ENCODE data around the gene SPNS3.

The SPNS3 gene

GRCh38 chr17:4472286-4472685 lies 38.5 kb downstream of the SPNS3 start:
- no peak for DNase-seq

GRCh38 chr17:4474093-4474492 lies 40.4 kb downstream of the SPNS3 start:
- DNase-seq, result no peak

- DNase-seq, result no peak
Observed at GRCh38 chr17:4475001-4475400, 41.3 kb downstream of the SPNS3 start.

GRCh38 chr17:4475463-4475862 lies 41.7 kb downstream of the SPNS3 start:
- no peak for DNase-seq

GRCh38 chr17:4476017-4476416 lies 42.3 kb downstream of the SPNS3 start:
- DNase-seq, result no peak

GRCh38 chr17:4476511-4477070 lies 42.9 kb downstream of the SPNS3 start:
- DNase-seq, result no peak

- peak; percentile 36 to 46 (median 45) for DNase-seq
Observed at GRCh38 chr17:4477255-4477791, 43.6 kb downstream of the SPNS3 start.

GRCh38 chr17:4478318-4478830 lies 44.6 kb downstream of the SPNS3 start:
- DNase-seq, result no peak

- no peak for DNase-seq
Observed at GRCh38 chr17:4479340-4479981, 45.7 kb downstream of the SPNS3 start.

GRCh38 chr17:4479982-4480751 lies 46.4 kb downstream of the SPNS3 start:
- no peak for DNase-seq

- peak; percentile 29 to 47 (median 29) for DNase-seq
Observed at GRCh38 chr17:4480929-4481898, 47.5 kb downstream of the SPNS3 start.

GRCh38 chr17:4482338-4483011 lies 48.7 kb downstream of the SPNS3 start:
- DNase-seq, result no peak

- no peak for DNase-seq
Observed at GRCh38 chr17:4483012-4483840, 49.5 kb downstream of the SPNS3 start.

- no peak for DNase-seq
Observed at GRCh38 chr17:4485676-4486646, 52.2 kb downstream of the SPNS3 start.

- DNase-seq, result no peak
Observed at GRCh38 chr17:4487296-4487695, 53.6 kb downstream of the SPNS3 start.

- no peak for DNase-seq
Observed at GRCh38 chr17:4487820-4488716, 54.3 kb downstream of the SPNS3 start.

GRCh38 chr17:4488989-4489595 lies 55.4 kb downstream of the SPNS3 start:
- DNase-seq, result no peak

GRCh38 chr17:4490109-4490591 lies 56.4 kb downstream of the SPNS3 start:
- DNase-seq, result no peak
